ENCODE data around the gene DCLRE1C. TPM values are rescaled to one million over a fixed set of nuclear protein-coding genes. Genes with fewer than 3 reads are reported as not detected.
"Not testable (repeated sequence)": the region's sequence is repeated elsewhere in the genome, so short reads cannot be mapped to it uniquely, and the experiment has no call there.

Gene DCLRE1C
- total and polyA plus RNA-seq, 4 donors: 0.93 to 9.9 (median 3.1) TPM

GRCh38 chr10:14942147-14942949, 11.5 kb downstream of the DCLRE1C start:
- not testable (repeated sequence) for H3K9ac ChIP-seq (ENCODE audit: low read depth in 1 of 2, low read length in 2 of 2); H3K27ac ChIP-seq (ENCODE audit: low read depth in 1 of 2, low read length in 2 of 2); H3K9me3 ChIP-seq (ENCODE audit: control insufficient read depth in 4 of 4, low read length in 3 of 4); H3K4me3 ChIP-seq (ENCODE audit: low read depth in 1 of 3, low read length in 3 of 3); H3K27me3 ChIP-seq (ENCODE audit: control insufficient read depth in 4 of 4, insufficient read depth in 4 of 4, low read length in 3 of 4); H3K4me1 ChIP-seq (ENCODE audit: control insufficient read depth in 4 of 4, insufficient read depth in 4 of 4, low read length in 3 of 4); DNase-seq (ENCODE audit: low spot score)
- 82% methylated on average over 17 of the region's 17 CpGs for WGBS
- peaks cover 3 to 10% (median 4%) of the 10 kb centered on the region in 4 donors for H3K36me3 ChIP-seq (ENCODE audit: control insufficient read depth in 4 of 4, insufficient read depth in 3 of 4, low read depth in 1 of 4, low read length in 3 of 4)

GRCh38 chr10:14938971-14939370, 14.9 kb downstream of the DCLRE1C start:
- not testable (repeated sequence) for H3K27ac ChIP-seq (ENCODE audit: low read depth in 1 of 2, low read length in 2 of 2); DNase-seq (ENCODE audit: low spot score); H3K4me3 ChIP-seq (ENCODE audit: low read depth in 1 of 3, low read length in 3 of 3); H3K4me1 ChIP-seq (ENCODE audit: control insufficient read depth in 4 of 4, insufficient read depth in 4 of 4, low read length in 3 of 4); H3K9ac ChIP-seq (ENCODE audit: low read depth in 1 of 2, low read length in 2 of 2); H3K9me3 ChIP-seq (ENCODE audit: control insufficient read depth in 4 of 4, low read length in 3 of 4); H3K36me3 ChIP-seq (ENCODE audit: control insufficient read depth in 4 of 4, insufficient read depth in 3 of 4, low read depth in 1 of 4, low read length in 3 of 4); H3K27me3 ChIP-seq (ENCODE audit: control insufficient read depth in 4 of 4, insufficient read depth in 4 of 4, low read length in 3 of 4)
- WGBS: 78% methylated on average over 4 of the region's 5 CpGs

GRCh38 chr10:14936584-14936983, 17.3 kb downstream of the DCLRE1C start:
- H3K9me3 ChIP-seq (ENCODE audit: control insufficient read depth in 4 of 4, low read length in 3 of 4): no peaks in the 10 kb centered on the region
- TF ChIP-seq, protein P1, sequence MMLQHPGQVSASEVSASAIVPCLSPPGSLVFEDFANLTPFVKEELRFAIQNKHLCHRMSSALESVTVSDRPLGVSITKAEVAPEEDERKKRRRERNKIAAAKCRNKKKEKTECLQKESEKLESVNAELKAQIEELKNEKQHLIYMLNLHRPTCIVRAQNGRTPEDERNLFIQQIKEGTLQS (IDR thresholded peaks at IDR 0.05): no peak
- no peak overlapping the region for H3K4me3 ChIP-seq (ENCODE audit: low read depth in 1 of 3, low read length in 3 of 3)
- no peak overlapping the region for H3K9ac ChIP-seq (ENCODE audit: low read depth in 1 of 2, low read length in 2 of 2)
- no peaks in the 10 kb centered on the region for H3K27me3 ChIP-seq (ENCODE audit: control insufficient read depth in 4 of 4, insufficient read depth in 4 of 4, low read length in 3 of 4)
- H3K4me1 ChIP-seq (ENCODE audit: control insufficient read depth in 4 of 4, insufficient read depth in 4 of 4, low read length in 3 of 4): no peaks in the 10 kb centered on the region
- DNase-seq (ENCODE audit: low spot score): no peak
- H3K27ac ChIP-seq (ENCODE audit: low read depth in 1 of 2, low read length in 2 of 2): no peak overlapping the region
- peaks cover 0 to 9% (median 6%) of the 10 kb centered on the region in 4 donors for H3K36me3 ChIP-seq (ENCODE audit: control insufficient read depth in 4 of 4, insufficient read depth in 3 of 4, low read depth in 1 of 4, low read length in 3 of 4)
- 98% methylated on average over 2 of the region's 2 CpGs for WGBS

DNA sequence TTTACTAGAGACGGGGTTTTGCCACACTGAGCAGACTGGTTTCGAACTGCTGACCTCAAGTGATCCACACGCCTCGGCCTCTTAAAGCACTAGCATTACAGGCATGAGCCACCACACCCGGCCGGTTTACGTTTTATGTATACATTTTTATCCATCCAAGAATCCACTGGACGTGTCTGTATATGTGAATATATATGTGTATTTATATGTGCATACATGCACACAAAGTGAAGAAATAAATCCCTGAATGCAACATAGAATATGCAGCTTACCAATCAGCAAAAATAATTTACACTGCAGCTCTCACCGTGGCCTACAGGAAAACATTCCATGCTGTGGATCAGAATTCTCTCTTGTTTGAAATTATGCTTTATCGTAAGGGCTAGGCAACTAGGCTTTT, 23.3 kb downstream of the DCLRE1C start:
- no peak overlapping the region for H3K27ac ChIP-seq (ENCODE audit: low read depth in 1 of 2, low read length in 2 of 2)
- no peak for DNase-seq (ENCODE audit: low spot score)
- no peak overlapping the region for H3K4me3 ChIP-seq (ENCODE audit: low read depth in 1 of 3, low read length in 3 of 3)
- no peaks in the 10 kb centered on the region for H3K27me3 ChIP-seq (ENCODE audit: control insufficient read depth in 4 of 4, insufficient read depth in 4 of 4, low read length in 3 of 4)
- no peak for TF ChIP-seq TAF1 (conservative IDR thresholded peaks at IDR 0.05)
- no peak for TF ChIP-seq YY1 (IDR thresholded peaks at IDR 0.05)
- no peak for TF ChIP-seq GABPA (IDR thresholded peaks at IDR 0.05 in 1 of 2, conservative IDR thresholded peaks at IDR 0.05 in 1 of 2)
- TF ChIP-seq HNF4A (conservative IDR thresholded peaks at IDR 0.05): no peak
- TF ChIP-seq MAX (IDR thresholded peaks at IDR 0.05): no peak
- no peak for TF ChIP-seq FOXA1 (IDR thresholded peaks at IDR 0.05)
- TF ChIP-seq RAD21 (IDR thresholded peaks at IDR 0.05): no peak
- TF ChIP-seq JUND (IDR thresholded peaks at IDR 0.05): no peak
- no peak for TF ChIP-seq FOXA2 (IDR thresholded peaks at IDR 0.05)
- H3K9me3 ChIP-seq (ENCODE audit: control insufficient read depth in 4 of 4, low read length in 3 of 4): no peaks in the 10 kb centered on the region
- H3K9ac ChIP-seq (ENCODE audit: low read depth in 1 of 2, low read length in 2 of 2): no peak overlapping the region
- H3K4me1 ChIP-seq (ENCODE audit: control insufficient read depth in 4 of 4, insufficient read depth in 4 of 4, low read length in 3 of 4): no peaks in the 10 kb centered on the region
- 98% methylated on average over 10 of the region's 10 CpGs for WGBS
- H3K36me3 ChIP-seq (ENCODE audit: control insufficient read depth in 4 of 4, insufficient read depth in 3 of 4, low read depth in 1 of 4, low read length in 3 of 4): peaks cover 0 to 17% (median 7%) of the 10 kb centered on the region in 4 donors
